Panc1 (cell line): ENCODE data around the gene SAMM50. TPM values are rescaled to one million over a fixed set of nuclear protein-coding genes. Genes with fewer than 3 reads are reported as not detected.

ENCODE experiments used
- ATAC-seq: fragments of 200-7000 bp; cut with Tn5 transposase; 2 replicates; pipeline ENCODE4 v1.9.1; 2020; ENCODE audit warnings: mild to moderate bottlenecking, moderate library complexity
- BruUV-seq: library from RNA; stranded (reverse); fragments of 400-500 nt; replicated peaks from 2 replicates; lab custom pipeline; 2021; lab: Mats Ljungman, UMichigan
- CTCF ChIA-PET: fragments of 300-600 bp; sonication (Branson Sonifier 250); formaldehyde crosslinking; loops from one replicate; lab custom pipeline; 2022; ENCODE audit warnings: antibody characterized with exemption; lab: Charles Lee
- POLR2A ChIA-PET: fragments of 300-600 bp; sonication (Branson Sonifier 250); formaldehyde crosslinking; loops from one replicate; lab custom pipeline; 2022; ENCODE audit warnings: antibody characterized with exemption; lab: Charles Lee
- DNase-seq: peaks from one replicate; pipeline ENCODE4 v3.0.0-alpha.2; 2010; ENCODE audit warnings: low read depth, low spot score
- H3K27ac ChIP-seq: 2 replicates; pipeline ENCODE4 v1.5.1; 2011; ENCODE audit warnings: mild to moderate bottlenecking, low read length, inconsistent platforms
- H3K27me3 ChIP-seq: fragments of 200-500 bp; sonication (Bioruptor generic); 2 replicates; pipeline ENCODE4 v1.6.0; 2014; ENCODE audit warnings: low read length, inconsistent platforms; ENCODE audit not compliant: control insufficient read depth, insufficient read depth
- H3K36me3 ChIP-seq: fragments of 200-500 bp; sonication (Bioruptor generic); 2 replicates; pipeline ENCODE4 v1.5.1; 2014; ENCODE audit warnings: inconsistent platforms, mild to moderate bottlenecking, low read length, moderate library complexity; ENCODE audit not compliant: control insufficient read depth, insufficient read depth
- H3K4me1 ChIP-seq: 2 replicates; pipeline ENCODE4 v1.5.1; 2011; ENCODE audit warnings: inconsistent platforms, mild to moderate bottlenecking, low read length, moderate library complexity; ENCODE audit not compliant: control insufficient read depth, insufficient read depth
- H3K4me3 ChIP-seq, 2 experiments: 2 replicates each; pipeline ENCODE4 v1.5.1; 2011 to 2012; ENCODE audit warnings: low read depth in 2 of 2, low read length in 2 of 2, mild to moderate bottlenecking in 2 of 2, inconsistent platforms in 1 of 2, moderate library complexity in 1 of 2
- H3K9me3 ChIP-seq: fragments of 200-500 bp; sonication (Bioruptor generic); 2 replicates; pipeline ENCODE4 v1.5.1; 2014; ENCODE audit warnings: low read depth, mild to moderate bottlenecking, inconsistent platforms, low read length, moderate library complexity; ENCODE audit not compliant: control insufficient read depth, insufficient read depth
- POLR2AphosphoS5 ChIP-seq: IDR thresholded peaks from 2 replicates; pipeline ENCODE4 v1.6.1; 2012; ENCODE audit warnings: mild to moderate bottlenecking, low read depth, low read length, moderate library complexity
- SIN3A ChIP-seq: IDR thresholded peaks from 2 replicates; pipeline ENCODE4 v1.6.1; 2012; ENCODE audit warnings: low read depth, mild to moderate bottlenecking, low read length, moderate library complexity, borderline replicate concordance; ENCODE audit not compliant: insufficient read depth
- TCF7L2 ChIP-seq: IDR thresholded peaks from 2 replicates; pipeline ENCODE4 v1.6.1; 2011; ENCODE audit warnings: mild to moderate bottlenecking, low read depth, low read length, inconsistent platforms
- in situ Hi-C: cut with HindIII; loops from 2 replicates; pipeline ENCODE4 v1.10.0; 2016; ENCODE audit warnings: low sequenced_read_pairs, low pct_unique_long_range_greater_than_20kb
- intact Hi-C: fragments of 100-400 bp; cut with micrococcal nuclease; formaldehyde crosslinking; loops from one replicate; pipeline ENCODE4 v1.10.0; 2022; ENCODE audit not compliant: unreplicated experiment
- total RNA-seq: library from RNA; stranded (reverse); gene quantifications from one replicate; pipeline ENCODE4 v1.2.1, GENCODE V29; 2021; ENCODE audit not compliant: unreplicated experiment
- TF ChIP-seq, protein P1 (sequence below): fragments of 450-650 bp; IDR thresholded peaks from 2 replicates; pipeline ENCODE4 v1.5.1; 2017; ENCODE audit warnings: mild to moderate bottlenecking
- TF ChIP-seq, protein P2 (sequence below), 2 experiments: IDR thresholded peaks; 2 replicates each; pipeline ENCODE4 v1.6.1; 2011 to 2012; ENCODE audit warnings: low read depth in 2 of 2, control low read depth in 1 of 2, low read length in 1 of 2, mild to moderate bottlenecking in 1 of 2, moderate library complexity in 1 of 2; ENCODE audit not compliant: insufficient read depth in 1 of 2

Gene SAMM50
- total RNA-seq, 1 experiment from 2014 or later: 40.5 TPM

GRCh38 chr22:43964314-43964857 is 9.1 kb downstream of the SAMM50 start:
- DNase-seq (no peak), ATAC-seq (no peak)
- Histone ChIP-seq H3K4me1 (no peaks in the 10 kb centered on the region), H3K27me3 (no peaks in the 10 kb centered on the region), H3K9me3 (no peaks in the 10 kb centered on the region), H3K4me3 (no peak overlapping the region), H3K27ac (no peak overlapping the region), H3K36me3 (peaks cover 5% of the 10 kb centered on the region; the same call in 1 of the 2 replicates)
- POLR2A ChIA-PET: no interaction called here
- no peak for TF ChIP-seq SIN3A
- no peak for TF ChIP-seq POLR2AphosphoS5
- TF ChIP-seq TCF7L2: no peak
- TF ChIP-seq, protein P1, sequence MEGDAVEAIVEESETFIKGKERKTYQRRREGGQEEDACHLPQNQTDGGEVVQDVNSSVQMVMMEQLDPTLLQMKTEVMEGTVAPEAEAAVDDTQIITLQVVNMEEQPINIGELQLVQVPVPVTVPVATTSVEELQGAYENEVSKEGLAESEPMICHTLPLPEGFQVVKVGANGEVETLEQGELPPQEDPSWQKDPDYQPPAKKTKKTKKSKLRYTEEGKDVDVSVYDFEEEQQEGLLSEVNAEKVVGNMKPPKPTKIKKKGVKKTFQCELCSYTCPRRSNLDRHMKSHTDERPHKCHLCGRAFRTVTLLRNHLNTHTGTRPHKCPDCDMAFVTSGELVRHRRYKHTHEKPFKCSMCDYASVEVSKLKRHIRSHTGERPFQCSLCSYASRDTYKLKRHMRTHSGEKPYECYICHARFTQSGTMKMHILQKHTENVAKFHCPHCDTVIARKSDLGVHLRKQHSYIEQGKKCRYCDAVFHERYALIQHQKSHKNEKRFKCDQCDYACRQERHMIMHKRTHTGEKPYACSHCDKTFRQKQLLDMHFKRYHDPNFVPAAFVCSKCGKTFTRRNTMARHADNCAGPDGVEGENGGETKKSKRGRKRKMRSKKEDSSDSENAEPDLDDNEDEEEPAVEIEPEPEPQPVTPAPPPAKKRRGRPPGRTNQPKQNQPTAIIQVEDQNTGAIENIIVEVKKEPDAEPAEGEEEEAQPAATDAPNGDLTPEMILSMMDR: no peak
- TF ChIP-seq, protein P2, sequence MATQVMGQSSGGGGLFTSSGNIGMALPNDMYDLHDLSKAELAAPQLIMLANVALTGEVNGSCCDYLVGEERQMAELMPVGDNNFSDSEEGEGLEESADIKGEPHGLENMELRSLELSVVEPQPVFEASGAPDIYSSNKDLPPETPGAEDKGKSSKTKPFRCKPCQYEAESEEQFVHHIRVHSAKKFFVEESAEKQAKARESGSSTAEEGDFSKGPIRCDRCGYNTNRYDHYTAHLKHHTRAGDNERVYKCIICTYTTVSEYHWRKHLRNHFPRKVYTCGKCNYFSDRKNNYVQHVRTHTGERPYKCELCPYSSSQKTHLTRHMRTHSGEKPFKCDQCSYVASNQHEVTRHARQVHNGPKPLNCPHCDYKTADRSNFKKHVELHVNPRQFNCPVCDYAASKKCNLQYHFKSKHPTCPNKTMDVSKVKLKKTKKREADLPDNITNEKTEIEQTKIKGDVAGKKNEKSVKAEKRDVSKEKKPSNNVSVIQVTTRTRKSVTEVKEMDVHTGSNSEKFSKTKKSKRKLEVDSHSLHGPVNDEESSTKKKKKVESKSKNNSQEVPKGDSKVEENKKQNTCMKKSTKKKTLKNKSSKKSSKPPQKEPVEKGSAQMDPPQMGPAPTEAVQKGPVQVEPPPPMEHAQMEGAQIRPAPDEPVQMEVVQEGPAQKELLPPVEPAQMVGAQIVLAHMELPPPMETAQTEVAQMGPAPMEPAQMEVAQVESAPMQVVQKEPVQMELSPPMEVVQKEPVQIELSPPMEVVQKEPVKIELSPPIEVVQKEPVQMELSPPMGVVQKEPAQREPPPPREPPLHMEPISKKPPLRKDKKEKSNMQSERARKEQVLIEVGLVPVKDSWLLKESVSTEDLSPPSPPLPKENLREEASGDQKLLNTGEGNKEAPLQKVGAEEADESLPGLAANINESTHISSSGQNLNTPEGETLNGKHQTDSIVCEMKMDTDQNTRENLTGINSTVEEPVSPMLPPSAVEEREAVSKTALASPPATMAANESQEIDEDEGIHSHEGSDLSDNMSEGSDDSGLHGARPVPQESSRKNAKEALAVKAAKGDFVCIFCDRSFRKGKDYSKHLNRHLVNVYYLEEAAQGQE (IDR thresholded peaks at IDR 0.05; ENCODE audit: insufficient read depth in 1 of 2, low read depth in 2 of 2, low read length in 1 of 2): no peak
- in situ Hi-C loops: no loop called here
- no TSS peak for BruUV-seq
- intact Hi-C loops: no loop called here
- CTCF ChIA-PET: no interaction called here

DNA sequence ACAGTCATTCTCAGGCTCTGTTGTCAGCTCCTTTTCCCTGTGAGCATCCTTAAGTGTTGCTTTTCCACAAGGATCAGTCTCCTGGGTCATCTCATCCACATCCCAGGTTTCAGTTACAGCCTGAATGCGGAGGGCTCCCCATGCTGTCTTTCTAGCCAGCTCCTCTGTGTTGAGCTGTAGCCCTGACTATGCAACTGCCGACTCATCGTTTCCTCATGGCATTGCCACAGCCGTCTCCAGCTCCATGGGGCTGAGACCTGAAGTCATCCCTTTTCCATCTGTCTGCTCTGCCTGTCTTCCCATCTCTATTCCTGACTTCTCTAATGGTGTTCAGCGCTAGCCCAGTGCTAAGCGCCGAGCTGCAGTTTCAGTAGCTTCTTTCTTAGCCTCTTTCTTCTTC is 11.8 kb downstream of the SAMM50 start:
- TF ChIP-seq SIN3A (no peak), POLR2AphosphoS5 (no peak), TCF7L2 (no peak)
- TF ChIP-seq, protein P2 (IDR thresholded peaks at IDR 0.05; ENCODE audit: insufficient read depth in 1 of 2, low read depth in 2 of 2, low read length in 1 of 2): no peak
- TF ChIP-seq, protein P1: no peak
- no peak for DNase-seq
- ChIA-PET POLR2A (no interaction called here), CTCF (no interaction called here)
- BruUV-seq: no TSS peak
- Histone ChIP-seq H3K36me3 (peaks cover 5% of the 10 kb centered on the region; the same call in 1 of the 2 replicates), H3K9me3 (no peaks in the 10 kb centered on the region), H3K4me1 (no peaks in the 10 kb centered on the region), H3K27me3 (no peaks in the 10 kb centered on the region), H3K4me3 (no peak overlapping the region), H3K27ac (no peak overlapping the region)
- in situ Hi-C loops: no loop called here
- intact Hi-C loops: no loop called here
- ATAC-seq: no peak
